Measurements from ENCODE around the gene SF3B6.

SF3B6 gene

GRCh38 chr2:24088821-24089359, 12.8 kb upstream of the SF3B6 start:
- no peak for DNase-seq

- DNase-seq = no peak
Measured at GRCh38 chr2:24087032-24087431, 10.9 kb upstream of the SF3B6 start.

DNA sequence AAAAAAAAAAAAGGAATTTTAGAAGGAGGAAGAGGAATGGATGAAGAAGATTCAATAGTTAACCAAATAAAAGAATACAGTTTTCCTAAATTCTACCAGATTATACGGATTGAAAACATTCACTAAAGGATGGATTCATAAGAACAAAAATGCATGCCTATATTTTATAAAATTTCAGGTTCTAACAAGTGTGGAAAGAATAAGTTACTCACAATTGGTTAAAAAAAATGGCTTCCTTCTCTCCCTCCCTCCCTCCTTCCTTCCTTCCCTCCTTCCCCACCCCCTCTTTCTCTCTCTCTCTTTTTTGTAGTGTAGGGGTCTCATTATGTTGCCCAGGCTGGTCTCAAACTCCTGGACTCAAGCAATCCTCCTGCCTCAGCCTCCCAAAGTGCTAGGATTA, 10.1 kb upstream of the SF3B6 start:
- DNase-seq = no peak

DNA sequence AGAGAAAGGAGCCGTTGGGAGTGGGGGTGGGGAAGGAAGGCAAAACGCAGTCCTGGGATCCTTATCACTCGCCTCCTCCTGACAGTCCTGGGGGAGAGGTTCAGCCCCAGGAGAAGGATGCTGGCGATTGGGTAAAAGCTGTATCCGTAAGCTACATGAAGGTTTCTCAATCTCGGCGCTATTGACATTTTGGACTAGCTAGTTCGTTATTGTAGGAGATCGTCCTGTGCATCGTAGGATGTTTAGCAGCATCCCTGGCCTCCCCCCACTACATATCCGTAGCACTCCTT, 9.0 kb upstream of the SF3B6 start:
- no peak for DNase-seq

- DNase-seq = peak in 1 of 2 experiments; percentile 4
Measured at GRCh38 chr2:24084386-24085199, 8.5 kb upstream of the SF3B6 start, which contains the start of gene TP53I3. TP53I3 (minus strand) TSS chr2:24084834; CDS start chr2:24084326, 508 bp downstream.

- no peak for DNase-seq
Measured at GRCh38 chr2:24083567-24084385, 7.7 kb upstream of the SF3B6 start.

DNA sequence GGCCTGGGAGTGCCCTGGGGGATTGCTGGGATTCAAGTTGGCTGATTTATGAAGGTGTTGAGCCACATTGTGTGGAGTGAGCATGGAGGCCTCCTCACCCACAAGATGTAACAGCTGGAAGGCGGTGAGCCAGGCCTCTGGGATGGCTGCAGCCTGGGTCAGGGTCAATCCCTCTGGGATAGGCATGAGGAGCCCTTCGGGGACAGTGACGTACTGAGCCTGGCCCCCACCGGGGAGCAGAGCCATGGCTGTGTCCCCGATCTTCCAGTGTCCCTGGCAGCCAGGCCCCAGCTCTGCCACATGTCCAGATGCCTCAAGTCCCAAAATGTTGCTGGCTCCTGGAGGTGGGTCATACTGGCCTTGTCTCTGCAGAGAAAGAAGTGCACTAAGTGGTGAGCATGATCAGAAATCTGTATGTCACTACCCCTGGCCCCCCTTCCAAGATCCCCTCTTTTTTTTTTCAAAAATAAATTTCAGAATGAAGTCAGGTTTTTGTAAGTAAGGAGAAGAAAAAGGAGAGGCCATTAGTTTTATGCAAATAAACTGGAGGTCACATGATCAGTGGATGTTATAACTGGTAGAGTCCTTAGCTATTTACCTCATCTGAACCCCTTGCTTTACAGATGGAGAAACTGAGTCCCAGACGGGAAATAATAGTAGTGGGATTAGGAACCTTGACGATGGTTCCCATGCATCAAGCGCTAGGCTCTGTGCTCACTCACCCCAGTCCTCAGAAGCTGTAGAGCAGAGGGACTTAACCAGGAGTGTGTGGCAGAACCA, 6.9 kb upstream of the SF3B6 start:
- no peak for DNase-seq

- DNase-seq = no peak
Measured at GRCh38 chr2:24080701-24081100, 4.6 kb upstream of the SF3B6 start.

DNA sequence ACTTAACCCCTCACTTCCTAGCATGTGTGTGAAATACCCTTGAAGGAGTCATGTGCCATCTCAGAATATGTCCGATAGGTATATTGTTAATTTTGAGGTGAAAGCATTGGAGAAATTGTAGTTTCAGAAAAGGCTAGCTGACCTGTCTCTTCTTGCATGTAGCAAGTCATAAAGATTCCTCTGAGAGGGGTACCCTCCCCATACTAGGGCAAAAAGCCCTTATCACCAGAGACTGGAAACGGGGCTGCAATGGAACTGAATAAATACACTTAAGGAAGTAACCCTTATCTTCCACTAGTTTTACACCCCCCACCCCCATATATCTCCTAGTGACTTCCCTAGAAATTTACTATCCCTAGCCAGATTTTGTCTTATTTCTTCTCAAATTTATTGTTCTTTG, 1.8 kb upstream of the SF3B6 start:
- DNase-seq = no peak

GRCh38 chr2:24077535-24077877, 1.4 kb upstream of the SF3B6 start:
- no peak for DNase-seq

GRCh38 chr2:24076849-24077534, 866 bp upstream of the SF3B6 start:
- no peak for DNase-seq

GRCh38 chr2:24075259-24075658, 867 bp downstream of the SF3B6 start:
- DNase-seq = no peak

DNA sequence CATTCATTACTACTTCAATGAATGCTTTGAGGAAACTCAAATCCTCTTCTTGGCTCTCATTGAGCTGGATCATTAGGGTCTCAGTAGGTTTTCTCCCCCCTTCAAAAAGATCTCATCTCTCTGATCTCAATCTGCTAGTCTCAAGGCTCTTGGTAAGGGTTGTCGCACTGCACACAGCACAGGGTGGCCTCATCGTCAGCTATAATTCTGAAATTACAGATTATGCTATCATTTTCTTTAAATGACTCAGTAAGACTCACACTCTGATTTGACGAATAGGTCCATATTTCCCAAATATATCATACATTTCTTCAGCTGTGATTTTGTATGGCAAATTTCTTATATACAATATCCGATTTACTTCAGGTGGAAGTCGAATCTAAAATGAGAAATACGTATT, 2.3 kb downstream of the SF3B6 start:
- no peak for DNase-seq

DNA sequence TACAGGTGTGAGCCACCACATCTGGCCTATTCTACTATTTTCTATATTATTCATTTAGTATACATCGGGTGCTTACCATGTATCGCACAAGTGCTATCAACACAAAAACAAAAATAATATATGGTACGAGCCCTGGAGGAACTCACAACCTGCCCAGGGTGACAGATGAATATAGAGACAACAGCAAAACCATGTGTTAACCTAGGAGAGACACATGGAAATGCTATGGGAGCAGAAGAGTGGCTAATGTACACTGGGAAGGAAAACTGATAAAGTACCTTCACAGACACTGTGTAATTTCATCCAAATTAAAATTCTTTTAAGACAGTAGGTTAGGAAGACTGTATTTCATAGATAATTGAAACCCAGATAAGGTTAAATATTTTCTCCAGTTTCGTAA, 3.9 kb downstream of the SF3B6 start:
- DNase-seq = no peak

GRCh38 chr2:24065341-24065740, 10.8 kb downstream of the SF3B6 start:
- no peak for DNase-seq

DNA sequence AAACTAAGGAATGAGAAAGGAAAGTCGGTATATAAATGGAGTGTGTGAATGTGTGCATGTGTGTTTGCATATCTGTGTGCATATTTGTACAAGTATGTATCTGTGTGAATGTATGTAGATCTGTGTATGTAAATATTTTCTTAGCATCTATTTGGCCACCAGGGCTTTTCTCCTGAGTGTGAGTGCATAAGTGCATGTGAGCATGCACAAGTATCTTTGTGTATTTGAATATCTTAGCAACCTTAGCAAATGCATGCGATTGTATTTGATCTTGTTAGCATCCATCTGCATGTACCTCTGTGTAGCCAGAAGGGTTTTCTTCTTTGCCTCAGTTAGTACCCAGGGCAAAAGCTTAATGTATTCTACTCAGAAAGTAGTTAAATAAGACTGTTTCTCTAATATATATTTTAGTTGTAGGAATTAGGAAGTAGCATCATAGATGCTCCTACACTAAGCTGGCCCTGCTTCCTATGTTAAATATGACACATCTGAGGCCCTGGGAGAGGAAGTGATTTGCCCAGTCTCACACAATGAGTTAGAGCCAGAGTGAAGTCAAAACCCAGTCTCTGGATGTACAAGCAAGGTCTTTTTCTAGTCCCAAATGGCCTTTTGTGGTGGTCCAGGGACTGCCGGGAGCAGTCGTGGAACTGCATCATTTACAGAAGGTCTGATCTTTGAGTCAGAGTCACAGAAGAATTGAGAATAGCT, 17.4 kb downstream of the SF3B6 start:
- no peak for DNase-seq

DNA sequence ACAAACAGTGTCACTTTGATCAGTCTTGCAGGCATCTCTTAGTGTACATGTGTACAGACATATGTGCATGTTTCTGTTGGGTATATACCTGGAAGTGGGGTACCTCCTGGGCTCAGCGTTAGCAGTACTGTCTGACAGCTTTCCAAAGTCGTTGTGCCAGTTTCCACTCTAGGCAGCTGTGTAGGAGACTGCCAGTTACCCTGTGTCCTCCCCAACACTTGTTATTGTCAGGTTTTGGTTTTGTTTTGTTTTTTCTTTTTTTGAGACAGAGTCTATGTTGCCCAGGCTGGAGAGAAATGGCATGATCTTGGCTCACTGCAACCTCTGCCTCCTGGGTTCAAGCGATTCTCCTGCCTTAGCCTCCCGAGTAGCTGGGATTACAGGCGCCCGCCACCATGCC, 20.4 kb downstream of the SF3B6 start:
- DNase-seq = no peak

DNA sequence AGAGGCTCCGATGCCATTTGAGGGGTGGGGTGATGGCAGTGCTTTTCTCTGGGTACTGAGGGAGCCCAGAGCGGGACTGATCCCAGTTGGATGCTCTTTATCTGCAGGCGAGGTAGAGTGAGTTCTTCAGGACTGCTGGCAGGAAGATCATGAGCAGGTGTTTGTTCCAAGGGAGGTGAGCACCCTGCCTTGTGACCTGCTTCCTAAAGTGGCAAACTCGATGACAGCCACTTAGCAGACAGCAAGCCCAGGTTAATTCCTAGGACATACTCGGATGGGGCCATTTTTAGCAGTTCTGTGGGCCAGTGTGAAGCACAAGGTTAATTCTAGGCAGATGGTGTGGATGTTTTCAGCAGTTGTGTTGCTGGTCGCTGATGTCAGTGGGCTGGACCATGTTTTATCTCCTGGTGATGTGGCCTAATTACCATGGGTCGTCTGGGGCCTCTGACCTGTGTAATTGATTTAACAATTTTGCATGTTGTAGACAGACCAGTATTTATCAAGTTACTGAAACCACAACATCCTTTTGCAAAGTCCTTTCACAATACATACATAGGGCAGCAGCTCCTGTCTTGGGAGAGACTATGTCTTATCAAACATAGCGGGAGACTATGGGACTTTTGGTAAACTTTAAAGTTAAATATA, 21.6 kb downstream of the SF3B6 start:
- DNase-seq = no peak

DNA sequence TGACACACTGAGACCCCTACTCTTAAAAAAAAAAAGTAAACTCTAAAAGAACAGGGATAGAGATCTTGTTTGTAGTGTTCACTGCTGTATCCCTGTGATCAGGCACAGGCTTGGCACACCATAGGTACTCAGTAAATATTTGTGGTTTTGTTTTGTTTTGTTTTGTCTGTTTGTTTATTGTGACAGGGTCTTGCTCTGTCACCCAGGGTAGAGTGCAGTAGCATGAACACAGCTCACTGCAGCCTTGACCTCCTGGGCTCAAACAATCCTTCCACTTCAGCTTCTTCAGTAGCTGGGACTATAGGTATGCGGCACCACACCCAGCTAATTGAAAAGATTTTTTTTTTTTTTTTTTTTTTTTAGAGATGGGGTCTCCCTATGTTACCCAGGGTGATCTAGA, 23.2 kb downstream of the SF3B6 start:
- DNase-seq = no peak

DNA sequence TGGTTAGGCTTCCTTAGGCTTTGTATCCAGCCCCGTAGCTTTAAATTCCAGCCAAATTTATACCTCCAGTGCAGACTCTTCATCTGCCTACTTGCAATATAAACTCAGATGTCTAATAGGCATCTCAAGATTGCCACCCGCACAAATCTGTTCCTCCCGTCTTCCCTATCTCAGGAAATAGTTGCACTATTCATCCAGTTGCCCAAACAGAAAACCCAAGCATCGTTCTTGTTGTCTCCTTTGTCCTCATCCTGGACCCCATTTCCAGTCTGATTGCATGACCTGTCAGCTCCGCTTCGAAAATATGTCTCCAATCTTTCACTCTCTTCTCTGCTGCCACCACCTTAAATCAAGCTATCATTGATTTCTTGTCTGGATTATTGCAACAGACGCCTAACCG, 24.3 kb downstream of the SF3B6 start:
- no peak for DNase-seq

All from cerebellar nuclear complex (tissue), 1 donor.